Measurements from ENCODE around the gene RAMP3.

RAMP3 gene

DNA sequence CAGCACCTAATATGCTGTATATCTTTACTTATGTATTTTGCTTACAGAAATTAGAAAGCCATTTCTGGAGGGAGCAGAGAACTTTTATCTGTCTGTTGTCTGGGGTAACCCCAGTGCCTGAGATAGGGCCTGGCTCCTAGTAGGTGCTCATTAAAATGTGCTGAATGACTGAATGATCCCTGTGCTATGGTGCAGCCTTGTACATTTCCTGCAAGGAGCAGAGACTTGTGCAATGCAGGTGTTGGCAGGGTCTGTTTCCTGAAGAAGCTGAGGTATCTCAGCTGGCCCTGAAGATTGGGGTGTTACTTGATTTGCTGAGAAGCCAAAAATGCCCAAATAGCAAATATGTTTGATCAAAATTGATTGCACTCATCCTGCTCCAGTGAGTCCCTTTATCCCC is 65.5 kb downstream of the RAMP3 start:
- DNase-seq (ENCODE audit: low spot score): no peak

- no peak for DNase-seq (ENCODE audit: low spot score)
These were observed 66.4 kb downstream of the RAMP3 start for GRCh38 chr7:45223728-45224630.

DNA sequence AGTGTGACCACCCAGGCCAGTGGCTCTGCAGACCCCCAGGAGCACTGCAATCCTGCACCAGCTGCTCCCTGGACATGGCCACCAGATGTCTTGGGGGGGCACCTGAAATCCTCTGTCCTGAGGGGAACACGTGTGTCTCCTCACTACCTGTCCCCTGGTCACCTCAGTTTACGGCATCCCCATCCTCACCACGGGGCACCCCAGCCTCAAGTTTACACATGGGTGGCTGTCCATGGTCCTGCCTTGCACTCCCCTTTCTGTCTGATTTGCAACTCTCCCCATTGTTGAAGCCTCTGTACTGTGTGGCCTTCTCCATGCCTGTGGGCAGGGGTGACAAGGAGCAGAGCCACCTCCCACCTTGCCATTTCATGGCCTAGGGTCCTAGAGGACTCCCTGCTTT is 67.2 kb downstream of the RAMP3 start:
- no peak for DNase-seq (ENCODE audit: low spot score)

GRCh38 chr7:45225311-45225947 is 67.8 kb downstream of the RAMP3 start:
- no peak for DNase-seq (ENCODE audit: low spot score)

GRCh38 chr7:45225948-45226335 is 68.4 kb downstream of the RAMP3 start:
- DNase-seq (ENCODE audit: low spot score): no peak

GRCh38 chr7:45229156-45229920 is 71.7 kb downstream of the RAMP3 start:
- DNase-seq (ENCODE audit: low spot score): no peak

GRCh38 chr7:45230083-45230482 is 72.5 kb downstream of the RAMP3 start:
- DNase-seq (ENCODE audit: low spot score): no peak

GRCh38 chr7:45230611-45231165 is 73.1 kb downstream of the RAMP3 start:
- no peak for DNase-seq (ENCODE audit: low spot score)

GRCh38 chr7:45233249-45233775 is 75.7 kb downstream of the RAMP3 start:
- DNase-seq (ENCODE audit: low spot score): no peak
